PC-9 (cell line): ENCODE data around the gene MAK. TPM values are rescaled to one million over a fixed set of nuclear protein-coding genes. Genes with fewer than 3 reads are reported as not detected.

Source experiments
- BruUV-seq: library from RNA; stranded (reverse); fragments of 400-500 nt; replicated peaks from 2 replicates; lab custom pipeline; 2021; lab: Mats Ljungman, UMichigan
- CTCF ChIA-PET: fragments of 300-600 bp; sonication (Branson Sonifier 250); formaldehyde crosslinking; loops from one replicate; lab custom pipeline; 2022; ENCODE audit warnings: antibody characterized with exemption; lab: Charles Lee
- POLR2A ChIA-PET: fragments of 300-600 bp; sonication (Branson Sonifier 250); formaldehyde crosslinking; loops from one replicate; lab custom pipeline; 2022; ENCODE audit warnings: antibody characterized with exemption; ENCODE audit not compliant: unreplicated experiment; lab: Charles Lee
- DNase-seq, 2 experiments: peaks; one replicate each; pipeline versions ENCODE4 v3.0.0 to v3.0.0-alpha.2; 2015 to 2022; ENCODE audit warnings: mixed read lengths in 1 of 2
- H2AFZ ChIP-seq: fragments of 200-600 bp; sonication (generic); 2 replicates; pipeline ENCODE4 v1.8.1; 2017; ENCODE audit warnings: antibody characterized with exemption
- H3F3A ChIP-seq: fragments of 200-600 bp; sonication (generic); 2 replicates; pipeline ENCODE4 v1.8.1; 2017; ENCODE audit warnings: antibody characterized with exemption, mild to moderate bottlenecking, low read depth; ENCODE audit not compliant: insufficient read depth
- H3K27ac ChIP-seq: fragments of 200-600 bp; sonication (generic); 2 replicates; pipeline ENCODE4 v1.6.1; 2016; ENCODE audit warnings: mixed run types
- H3K27me3 ChIP-seq: fragments of 200-600 bp; sonication (generic); 2 replicates; pipeline ENCODE4 v1.6.1; 2016; ENCODE audit warnings: low read depth, mixed run types; ENCODE audit not compliant: insufficient read depth
- H3K36me3 ChIP-seq: fragments of 200-600 bp; sonication (generic); 2 replicates; pipeline ENCODE4 v1.6.1; 2016; ENCODE audit warnings: low read depth, mixed run types
- H3K4me1 ChIP-seq: fragments of 200-600 bp; sonication (generic); replicated peaks from 2 replicates; pipeline ENCODE4 v1.6.1; 2016; ENCODE audit warnings: mixed run types; ENCODE audit not compliant: insufficient read depth
- H3K4me2 ChIP-seq: fragments of 200-600 bp; sonication (generic); 2 replicates; pipeline ENCODE4 v1.6.1; 2017; ENCODE audit warnings: mixed run types
- H3K4me3 ChIP-seq: fragments of 200-600 bp; sonication (generic); 2 replicates; pipeline ENCODE4 v1.6.1; 2016; ENCODE audit warnings: mixed run types
- H3K79me2 ChIP-seq: fragments of 200-600 bp; sonication (generic); 2 replicates; pipeline ENCODE4 v1.6.1; 2017; ENCODE audit warnings: low read depth, mixed run types
- H3K9me2 ChIP-seq: fragments of 200-600 bp; sonication (generic); 2 replicates; pipeline ENCODE4 v1.8.1; 2017; ENCODE audit warnings: mild to moderate bottlenecking; ENCODE audit not compliant: insufficient read depth
- H3K9me3 ChIP-seq: fragments of 200-600 bp; sonication (generic); 2 replicates; pipeline ENCODE4 v1.8.1; 2016; ENCODE audit warnings: low read depth; ENCODE audit not compliant: insufficient read depth
- H4K20me1 ChIP-seq: fragments of 200-600 bp; sonication (generic); 2 replicates; pipeline ENCODE4 v1.8.1; 2017; ENCODE audit not compliant: insufficient read depth
- CTCF ChIP-seq: fragments of 200-600 bp; sonication (generic); conservative IDR thresholded peaks from 2 replicates; pipeline ENCODE4 v1.6.1; 2017; ENCODE audit warnings: mixed run types, antibody characterized with exemption, mild to moderate bottlenecking, moderate library complexity
- EZH2 ChIP-seq: fragments of 200-600 bp; sonication (generic); IDR thresholded peaks from 2 replicates; pipeline ENCODE4 v1.8.0; 2017; ENCODE audit warnings: antibody characterized with exemption, low read depth
- intact Hi-C: fragments of 100-400 bp; cut with micrococcal nuclease; formaldehyde crosslinking; loops from one replicate; pipeline ENCODE4 v1.10.0; 2022; ENCODE audit not compliant: unreplicated experiment
- total RNA-seq: library from RNA; stranded (reverse); gene quantifications from 2 replicates; pipeline ENCODE4 v1.2.3, GENCODE V29; 2021

The MAK gene
- total RNA-seq, 1 experiment from 2014 or later, result 1.6 TPM

GRCh38 chr6:10880366-10880765 is 42.0 kb upstream of the MAK start:
- intact Hi-C loops, result no loop called here
- CTCF ChIA-PET, result no interaction called here
- no TSS peak for BruUV-seq

GRCh38 chr6:10877871-10878270 is 39.5 kb upstream of the MAK start:
- no peak overlapping the region for H3K4me3 ChIP-seq
- ChIA-PET CTCF (no interaction called here), POLR2A (interaction anchor here (0.7 kb wide), 1 partner anchor 52 kb away, joined by 7 read pairs; no protein-coding TSS in a partner anchor)
- BruUV-seq, result no TSS peak
- H3K4me1 ChIP-seq, result peaks cover 25% of the 10 kb centered on the region
- H3F3A ChIP-seq, result peaks cover 14% of the 10 kb centered on the region; the same call in 1 of the 2 replicates
- no peak for TF ChIP-seq EZH2
- TF ChIP-seq CTCF, result no peak
- H3K27me3 ChIP-seq, result no peaks in the 10 kb centered on the region
- H4K20me1 ChIP-seq, result no peaks in the 10 kb centered on the region
- intact Hi-C loops, result no loop called here
- H3K36me3 ChIP-seq, result no peaks in the 10 kb centered on the region
- no peak for DNase-seq
- H3K9me2 ChIP-seq, result no peaks in the 10 kb centered on the region
- no peaks in the 10 kb centered on the region for H3K79me2 ChIP-seq
- no peak overlapping the region for H2AFZ ChIP-seq
- no peak overlapping the region for H3K4me2 ChIP-seq
- no peaks in the 10 kb centered on the region for H3K9me3 ChIP-seq
- no peak overlapping the region for H3K27ac ChIP-seq

More at GRCh38 chr6:10880366-10880765, 42.0 kb upstream of the MAK start:
- POLR2A ChIA-PET, result no interaction called here
- Histone ChIP-seq H3K27ac (no peak overlapping the region), H3K36me3 (no peaks in the 10 kb centered on the region), H3K79me2 (no peaks in the 10 kb centered on the region), H4K20me1 (no peaks in the 10 kb centered on the region), H3K27me3 (no peaks in the 10 kb centered on the region), H3F3A (no peaks in the 10 kb centered on the region), H3K9me2 (no peaks in the 10 kb centered on the region), H3K4me2 (no peak overlapping the region), H3K4me3 (no peak overlapping the region), H3K4me1 (peaks cover 5% of the 10 kb centered on the region; the same call in 1 of the 2 replicates), H3K9me3 (no peaks in the 10 kb centered on the region), H2AFZ (no peak overlapping the region)
- DNase-seq, result no peak
- TF ChIP-seq CTCF, result no peak
- TF ChIP-seq EZH2, result no peak

GRCh38 chr6:10877012-10877411 is 38.7 kb upstream of the MAK start:
- no peak overlapping the region for H3K4me3 ChIP-seq
- H3K36me3 ChIP-seq, result no peaks in the 10 kb centered on the region
- no peaks in the 10 kb centered on the region for H4K20me1 ChIP-seq
- H3K79me2 ChIP-seq, result no peaks in the 10 kb centered on the region
- BruUV-seq, result no TSS peak
- peaks cover 16% of the 10 kb centered on the region; the same call in 1 of the 2 replicates for H3F3A ChIP-seq
- H3K4me1 ChIP-seq, result peaks cover 33% of the 10 kb centered on the region
- DNase-seq, result no peak
- no peak overlapping the region for H2AFZ ChIP-seq
- no peak overlapping the region for H3K4me2 ChIP-seq
- H3K27me3 ChIP-seq, result no peaks in the 10 kb centered on the region
- CTCF ChIA-PET, result no interaction called here
- no peak for TF ChIP-seq EZH2
- no peak for TF ChIP-seq CTCF
- POLR2A ChIA-PET, result no interaction called here
- no peaks in the 10 kb centered on the region for H3K9me3 ChIP-seq
- H3K9me2 ChIP-seq, result no peaks in the 10 kb centered on the region
- H3K27ac ChIP-seq, result no peak overlapping the region
- intact Hi-C loops, result no loop called here
